Esophagus (tissue), 2 donors: Measurements from ENCODE around the gene FGF11. TPM values are rescaled to one million over a fixed set of nuclear protein-coding genes. Genes with fewer than 3 reads are reported as not detected.
A peak's percentile ranks its signal among the peaks of the same experiment; 100 is the strongest.
"Not testable (repeated sequence)": the region's sequence is repeated elsewhere in the genome, so short reads cannot be mapped to it uniquely, and the experiment has no call there.

Experiments
- H3K27ac ChIP-seq, 2 donors: one replicate each; pipeline ENCODE4 v1.5.1; 2013; ENCODE audit warnings: low read depth in 2 of 2, mild to moderate bottlenecking in 2 of 2, inconsistent platforms in 1 of 2, low read length in 1 of 2, moderate library complexity in 1 of 2
- H3K27me3 ChIP-seq, 2 donors: one replicate each; pipeline ENCODE4 v1.6.1; 2013; ENCODE audit warnings: low read length in 2 of 2, control low read depth in 1 of 2, mild to moderate bottlenecking in 1 of 2; ENCODE audit not compliant: insufficient read depth in 2 of 2, control insufficient read depth in 1 of 2
- H3K36me3 ChIP-seq, 2 donors: one replicate each; pipeline ENCODE4 v1.6.1; 2013; ENCODE audit warnings: low read length in 1 of 2; ENCODE audit not compliant: control insufficient read depth in 2 of 2, insufficient read depth in 2 of 2
- H3K4me1 ChIP-seq, 2 donors: one replicate each; pipeline ENCODE4 v1.6.1; 2013; ENCODE audit warnings: low read length in 1 of 2; ENCODE audit not compliant: control insufficient read depth in 2 of 2, insufficient read depth in 2 of 2
- H3K4me3 ChIP-seq, 2 donors: one replicate each; pipeline ENCODE4 v1.5.1; 2013; ENCODE audit warnings: low read length in 2 of 2, mild to moderate bottlenecking in 2 of 2, low read depth in 1 of 2, moderate library complexity in 1 of 2
- H3K9me3 ChIP-seq, 2 donors: one replicate each; pipeline ENCODE4 v1.6.1; 2013; ENCODE audit warnings: mild to moderate bottlenecking in 2 of 2, low read depth in 1 of 2, low read length in 1 of 2, moderate library complexity in 1 of 2; ENCODE audit not compliant: control insufficient read depth in 2 of 2, insufficient read depth in 1 of 2
- WGBS, 2 donors: extraction: QIAGEN DNeasy Blood & Tissue Kit; methylation state at CpG; one replicate each; pipeline ENCODE4 v1.1.7; 2013; 5-methylcytosine and 5-hydroxymethylcytosine counted together
- polyA plus RNA-seq, 2 donors: library from polyadenylated mRNA; stranded (reverse); fragments of 200-250 nt; gene quantifications; one replicate each; pipeline ENCODE4 v1.2.3, GENCODE V29; 2013
- donor health status: healthy with polysubstance abuse.
- donor health status: Bipolar disorder and iron deficiency.

Gene FGF11
- polyA plus RNA-seq, 2 donors, result 5.6 to 16.5 TPM

DNA sequence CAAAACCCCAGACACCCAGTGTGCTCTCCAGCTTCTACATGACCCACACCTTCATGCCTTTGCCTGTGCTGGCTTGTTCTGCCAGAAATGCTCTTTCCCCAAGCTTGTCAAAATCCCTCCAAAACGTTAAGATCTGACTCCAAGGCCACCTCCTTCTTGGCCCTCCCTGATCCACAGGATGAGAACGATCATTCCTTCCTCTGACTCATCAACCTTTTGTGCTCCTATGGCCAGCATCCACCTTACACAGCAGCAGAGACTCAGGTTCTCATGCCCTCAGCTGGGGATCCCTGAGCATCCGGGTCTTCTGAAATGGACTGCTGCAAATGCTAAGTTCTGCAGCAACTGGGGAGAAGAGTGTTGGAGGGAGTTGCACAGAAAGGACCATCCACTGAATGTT, 37.2 kb downstream of the FGF11 start:
- no peak overlapping the region for H3K4me3 ChIP-seq
- peak overlapping the region; percentile 96 to 100 for H3K27ac ChIP-seq
- H3K4me1 ChIP-seq, result peaks cover 12 to 31% of the 10 kb centered on the region in 2 donors
- H3K9me3 ChIP-seq, result no peaks in the 10 kb centered on the region
- 17 to 34% methylated on average over 3 of the region's 3 CpGs for WGBS, 2 donors
- no peaks in the 10 kb centered on the region for H3K27me3 ChIP-seq
- no peaks in the 10 kb centered on the region for H3K36me3 ChIP-seq

DNA sequence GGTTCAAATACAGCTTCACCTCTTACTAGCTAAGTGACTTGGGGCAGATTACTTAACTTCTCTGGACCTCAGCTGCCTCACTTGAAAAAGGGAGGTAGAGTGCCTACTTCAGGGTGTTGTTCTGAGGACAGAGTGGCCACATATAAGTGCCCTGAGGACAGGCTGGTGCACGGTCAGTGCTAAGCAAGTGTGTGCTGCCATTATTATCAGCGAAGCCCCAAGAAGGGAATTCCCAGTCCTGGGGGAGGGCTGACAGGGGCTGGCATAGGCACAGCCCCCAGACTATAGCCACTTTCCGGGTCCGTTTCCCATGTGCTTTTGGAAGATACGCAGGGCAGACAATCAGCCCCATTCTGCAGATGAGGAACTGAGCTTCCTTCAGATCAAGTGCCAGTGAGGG, 37.6 kb downstream of the FGF11 start:
- no peaks in the 10 kb centered on the region for H3K36me3 ChIP-seq
- no peaks in the 10 kb centered on the region for H3K27me3 ChIP-seq
- peaks cover 12 to 30% of the 10 kb centered on the region in 2 donors for H3K4me1 ChIP-seq
- H3K4me3 ChIP-seq, result peak overlapping the region in 1 of 2 donors; percentile 72
- peak overlapping the region; percentile 96 to 100 for H3K27ac ChIP-seq
- no peaks in the 10 kb centered on the region for H3K9me3 ChIP-seq
- 59 to 62% methylated on average over 5 of the region's 5 CpGs for WGBS, 2 donors

DNA sequence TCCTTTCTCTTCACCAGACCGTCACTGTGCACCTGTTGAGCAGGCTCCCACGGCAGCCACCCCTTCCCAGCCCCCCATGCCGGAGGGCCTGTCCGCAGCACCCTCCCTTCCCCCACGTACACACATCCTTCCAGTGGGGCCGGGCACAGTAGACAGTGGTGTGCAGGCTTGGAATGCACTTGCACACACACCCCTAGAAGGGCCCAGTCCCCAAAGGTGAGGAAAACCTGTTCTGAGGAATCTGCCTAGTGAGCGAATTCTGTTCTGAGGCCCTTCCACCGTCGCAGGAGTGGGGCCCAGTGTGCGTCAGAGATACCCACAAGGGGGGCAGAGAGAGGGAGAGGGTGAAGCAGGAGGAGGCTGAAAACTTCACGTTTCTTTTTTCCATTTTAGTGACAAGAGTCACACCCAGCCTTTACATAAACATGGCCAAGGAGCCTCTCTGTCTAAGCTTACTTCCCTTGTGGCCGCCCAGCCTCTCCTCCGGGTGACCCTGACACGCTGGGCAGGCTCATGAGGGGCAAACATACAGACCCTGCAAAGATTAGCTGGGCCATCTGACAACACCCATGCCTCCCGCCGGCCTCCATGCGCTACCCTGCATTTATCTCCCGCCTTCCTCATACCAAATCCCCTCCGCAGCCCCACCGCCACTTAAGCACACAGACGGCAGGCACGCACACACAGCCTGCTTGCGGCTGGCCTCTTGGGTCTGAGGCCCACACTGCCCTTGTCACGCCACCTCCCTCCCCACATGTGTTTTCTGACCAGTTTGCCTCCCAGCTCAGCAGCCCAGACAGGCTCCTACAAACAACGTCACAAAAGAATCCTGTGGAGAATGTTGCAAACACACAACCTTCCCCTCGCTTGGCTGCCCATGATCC, 38.3 kb downstream of the FGF11 start:
- Histone ChIP-seq H3K4me3 (peak overlapping the region; percentile 72 to 91), H3K36me3 (no peaks in the 10 kb centered on the region), H3K4me1 (peaks cover 12 to 31% of the 10 kb centered on the region in 2 donors), H3K27ac (peak overlapping the region; percentile 96 to 100), H3K27me3 (no peaks in the 10 kb centered on the region), H3K9me3 (no peaks in the 10 kb centered on the region)
- 20 to 32% methylated on average over 26 of the region's 26 CpGs for WGBS, 2 donors

DNA sequence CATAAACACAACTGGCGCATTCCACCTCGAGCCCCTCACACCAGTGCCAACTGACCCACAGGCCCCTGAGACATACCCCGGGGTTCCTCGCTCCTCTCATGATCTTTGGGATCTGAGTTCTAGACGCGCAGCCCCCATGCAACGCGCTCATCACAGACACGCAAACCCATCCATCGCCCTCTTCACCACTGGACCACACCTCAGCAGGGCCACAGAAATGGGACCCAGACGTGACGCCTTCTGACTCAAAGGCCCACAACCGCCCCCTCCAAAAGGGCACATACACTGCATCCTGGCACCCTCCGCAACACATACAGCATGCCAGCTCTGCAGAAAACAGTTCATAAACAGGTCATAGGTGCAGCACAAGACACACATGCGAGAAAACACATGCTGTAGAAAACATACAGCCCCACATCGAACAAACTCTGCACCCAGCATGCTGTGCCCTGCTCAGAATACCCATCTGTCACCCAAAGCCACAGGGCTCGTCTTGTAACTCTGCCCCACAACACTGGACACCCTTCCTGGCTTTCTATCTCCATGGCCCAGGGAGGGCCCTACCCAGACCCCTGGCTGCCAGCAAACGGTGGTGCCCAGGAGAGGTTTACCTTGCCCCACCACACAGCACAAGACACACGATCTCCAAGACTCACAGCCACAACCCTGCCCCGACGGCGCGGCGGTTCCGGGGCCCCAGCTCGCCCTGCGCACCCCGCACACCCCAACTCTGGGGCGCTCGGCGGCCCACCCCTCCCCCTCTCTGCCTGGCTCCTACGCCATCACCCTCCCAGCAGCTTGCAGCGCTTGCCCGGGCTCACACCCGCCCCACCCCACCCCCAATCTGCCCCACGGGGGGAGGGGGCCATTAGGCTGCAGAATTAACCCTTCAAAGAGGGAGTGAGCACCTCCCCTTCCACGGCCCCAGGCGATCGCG, 39.2 kb downstream of the FGF11 start:
- peak overlapping the region; percentile 96 to 100 for H3K27ac ChIP-seq
- H3K9me3 ChIP-seq, result no peaks in the 10 kb centered on the region
- H3K36me3 ChIP-seq, result no peaks in the 10 kb centered on the region
- H3K4me3 ChIP-seq, result peak overlapping the region; percentile 72 to 91
- H3K27me3 ChIP-seq, result no peaks in the 10 kb centered on the region
- WGBS, 2 donors, result 11 to 16% methylated on average over 36 to 40 of the region's 40 CpGs
- peaks cover 12 to 34% of the 10 kb centered on the region in 2 donors for H3K4me1 ChIP-seq

DNA sequence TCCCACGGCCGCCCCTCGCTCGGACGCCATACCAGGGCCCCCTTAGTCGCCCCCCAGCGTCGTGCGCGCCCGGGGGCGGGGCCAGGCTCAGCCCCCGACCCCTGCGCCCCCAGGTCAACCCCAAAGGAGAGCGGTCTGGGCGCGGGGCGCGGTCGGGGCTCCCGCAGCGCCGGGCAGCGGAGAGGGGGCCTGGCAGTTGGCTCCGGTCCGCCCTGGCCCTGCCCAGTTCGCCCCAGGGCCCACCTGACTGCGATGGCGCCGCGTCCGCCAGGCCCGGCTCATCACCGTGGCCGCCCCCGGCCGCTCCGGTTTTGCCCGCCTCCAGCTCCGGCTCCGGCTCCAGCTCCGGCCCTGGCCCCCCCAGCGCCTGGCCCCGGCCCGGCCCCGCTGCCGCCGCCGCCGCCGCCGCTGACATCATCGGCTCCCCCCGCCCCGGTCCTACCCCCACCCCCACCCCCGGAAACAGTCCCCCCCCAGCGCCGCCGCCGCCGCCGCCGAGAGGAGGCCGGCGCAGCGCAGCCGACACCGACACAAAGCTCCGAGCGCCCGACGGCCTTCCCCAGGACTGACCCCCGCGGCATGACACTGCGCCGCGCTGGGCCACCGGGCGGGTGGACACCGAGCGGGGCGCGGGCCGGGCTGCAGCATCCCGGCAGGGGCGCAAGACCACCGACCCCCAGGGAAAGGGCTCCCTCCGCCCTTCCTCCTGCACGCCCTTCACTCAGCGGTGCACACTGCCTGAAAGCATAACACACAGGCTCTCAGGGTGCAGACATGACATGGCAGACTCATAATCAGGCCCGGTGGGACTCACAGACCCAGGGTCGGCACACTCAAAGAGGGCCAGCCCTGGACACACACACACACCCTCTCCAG, 40.1 kb downstream of the FGF11 start, which contains the start of gene ZBTB4:
TSS of gene ZBTB4 (minus strand) at position 419 of the 876 bp plus-strand sequence. CDS start 12,830 bp downstream, outside the sequence.
- H3K27me3 ChIP-seq, result no peaks in the 10 kb centered on the region
- WGBS, 2 donors, result 0 to 1% methylated on average over 38 to 92 of the region's 92 CpGs
- peak within 1 kb of the TSS; percentile 72 to 91 for H3K4me3 ChIP-seq
- no peaks in the 10 kb centered on the region for H3K36me3 ChIP-seq
- H3K9me3 ChIP-seq, result no peaks in the 10 kb centered on the region
- H3K27ac ChIP-seq, result peak within 1 kb of the TSS; percentile 96 to 100
- peaks cover 12 to 34% of the 10 kb centered on the region in 2 donors for H3K4me1 ChIP-seq

DNA sequence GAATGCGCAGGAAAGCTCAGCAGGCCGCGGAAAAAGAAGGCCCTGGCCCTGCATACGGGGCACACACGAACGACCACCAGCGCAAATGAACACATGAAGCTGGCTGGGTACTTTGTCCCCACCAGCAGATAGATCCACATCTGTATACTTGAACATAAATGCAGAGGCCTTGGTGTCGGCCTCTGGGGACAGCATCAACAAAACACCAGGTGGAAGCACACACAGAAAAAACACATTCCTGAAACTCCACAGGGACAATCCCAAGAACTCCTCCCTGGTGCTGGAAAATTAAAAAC, 40.7 kb downstream of the FGF11 start:
- peak overlapping the region; percentile 96 to 100 for H3K27ac ChIP-seq
- no peaks in the 10 kb centered on the region for H3K36me3 ChIP-seq
- H3K4me1 ChIP-seq, result peaks cover 12 to 34% of the 10 kb centered on the region in 2 donors
- H3K27me3 ChIP-seq, result no peaks in the 10 kb centered on the region
- 5 to 8% methylated on average over 8 of the region's 8 CpGs for WGBS, 2 donors
- peak overlapping the region; percentile 72 to 91 for H3K4me3 ChIP-seq
- H3K9me3 ChIP-seq, result no peaks in the 10 kb centered on the region

DNA sequence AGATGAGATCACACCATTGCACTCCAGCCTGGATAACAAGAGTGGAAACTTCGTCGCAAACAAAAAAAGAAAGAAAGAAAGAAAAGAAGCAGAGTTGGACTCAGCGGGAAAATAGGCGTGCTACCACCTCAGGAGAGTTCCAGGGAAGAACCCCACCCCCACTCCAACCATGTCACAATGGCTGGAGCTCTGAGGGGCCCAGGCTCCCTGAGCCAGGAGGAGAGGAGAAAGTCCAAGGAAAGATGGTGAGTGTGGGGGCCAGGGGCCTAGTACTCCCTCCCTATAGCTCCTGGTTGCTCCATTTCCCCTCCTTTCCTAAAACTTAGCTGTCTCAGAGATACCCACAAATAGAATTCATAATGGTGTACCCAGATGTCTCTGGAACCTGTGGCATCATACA, 42.0 kb downstream of the FGF11 start, which contains the start of gene SLC35G6:
TSS of gene SLC35G6 (plus strand) at position 172 of the 400 bp plus-strand sequence. CDS start at position 243, 71 bp downstream.
- WGBS, 2 donors, result 93% methylated on average over 4 of the region's 4 CpGs
- Histone ChIP-seq H3K27ac (peak within 1 kb of the TSS; percentile 96 to 100), H3K4me1 (peaks cover 7 to 29% of the 10 kb centered on the region in 2 donors)
- not testable (repeated sequence) for H3K36me3 ChIP-seq, H3K27me3 ChIP-seq, H3K4me3 ChIP-seq, H3K9me3 ChIP-seq

DNA sequence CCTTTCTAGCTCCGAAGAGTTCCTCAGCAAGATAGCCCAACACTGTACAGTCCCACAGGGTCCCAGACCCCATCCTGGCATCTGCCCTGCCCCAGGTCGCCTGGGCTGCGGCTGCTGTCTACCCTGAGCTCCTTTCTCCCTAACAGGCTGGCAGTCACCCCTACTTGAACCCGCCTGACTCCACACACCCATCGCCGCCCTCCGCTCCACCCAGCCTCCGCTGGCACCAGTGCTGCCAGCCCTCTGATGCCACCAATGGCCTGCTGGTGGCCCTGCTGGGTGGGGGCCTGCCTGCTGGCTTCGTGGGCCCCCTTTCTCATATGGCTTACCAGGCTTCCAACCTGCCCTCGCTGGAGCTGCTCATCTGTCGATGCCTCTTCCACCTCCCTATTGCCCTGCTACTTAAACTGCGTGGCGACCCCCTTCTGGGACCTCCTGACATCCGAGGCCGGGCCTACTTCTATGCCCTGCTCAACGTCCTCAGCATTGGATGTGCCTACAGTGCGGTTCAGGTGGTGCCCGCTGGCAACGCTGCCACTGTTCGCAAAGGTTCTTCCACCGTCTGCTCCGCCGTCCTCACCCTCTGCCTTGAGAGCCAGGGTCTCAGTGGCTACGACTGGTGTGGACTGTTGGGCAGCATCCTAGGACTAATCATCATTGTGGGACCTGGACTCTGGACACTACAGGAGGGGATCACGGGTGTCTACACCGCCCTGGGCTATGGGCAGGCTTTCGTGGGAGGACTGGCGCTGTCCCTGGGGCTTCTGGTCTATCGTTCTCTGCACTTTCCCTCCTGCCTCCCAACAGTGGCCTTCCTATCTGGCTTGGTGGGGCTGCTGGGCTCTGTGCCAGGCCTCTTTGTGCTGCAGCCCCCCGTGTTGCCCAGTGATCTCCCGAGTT, 42.8 kb downstream of the FGF11 start:
- 84 to 85% methylated on average over 31 of the region's 31 CpGs for WGBS, 2 donors
- Histone ChIP-seq H3K27ac (peak overlapping the region in 1 of 2 donors; percentile 100), H3K4me1 (peaks cover 3 to 22% of the 10 kb centered on the region in 2 donors)

More for the DNA sequence above, 42.8 kb downstream of the FGF11 start:
- H3K27me3 ChIP-seq, H3K36me3 ChIP-seq, H3K9me3 ChIP-seq, H3K4me3 ChIP-seq: not testable (repeated sequence)
